H7 (cell line): ENCODE measurements around the gene DNAH17. TPM values are rescaled to one million over a fixed set of nuclear protein-coding genes. Genes with fewer than 3 reads are reported as not detected.
A peak's percentile ranks its signal among the peaks of the same experiment; 100 is the strongest.
"Not testable (repeated sequence)": the region's sequence is repeated elsewhere in the genome, so short reads cannot be mapped to it uniquely, and the experiment has no call there.

Experiments used
- DNase-seq: peaks from one replicate; pipeline ENCODE4 v3.0.0; 2012
- H3K27me3 ChIP-seq: 2 replicates; pipeline ENCODE4 v1.6.0; 2011; ENCODE audit warnings: mild to moderate bottlenecking, low read length; ENCODE audit not compliant: control insufficient read depth, insufficient read depth
- H3K36me3 ChIP-seq: replicated peaks from 2 replicates; pipeline ENCODE4 v1.5.1; 2011; ENCODE audit warnings: low read length; ENCODE audit not compliant: control insufficient read depth, insufficient read depth
- H3K4me3 ChIP-seq: 2 replicates; pipeline ENCODE4 v1.5.1; 2011; ENCODE audit warnings: low read depth, mild to moderate bottlenecking, control low read depth, low read length, moderate library complexity; ENCODE audit not compliant: insufficient read depth
- total RNA-seq: library from RNA; depleted of rRNA; stranded (reverse); fragments of >200 nt; shearing (Covaris generic); gene quantifications from 2 replicates; pipeline ENCODE4 v1.2.3, GENCODE V29; 2014

The DNAH17 gene
- total RNA-seq, 1 experiment from 2014 or later = 0.87 TPM

GRCh38 chr17:78469443-78469842 lies 107.8 kb downstream of the DNAH17 start:
- DNase-seq = no peak
- Histone ChIP-seq H3K36me3 (no peaks in the 10 kb centered on the region), H3K4me3 (no peak overlapping the region)

DNA sequence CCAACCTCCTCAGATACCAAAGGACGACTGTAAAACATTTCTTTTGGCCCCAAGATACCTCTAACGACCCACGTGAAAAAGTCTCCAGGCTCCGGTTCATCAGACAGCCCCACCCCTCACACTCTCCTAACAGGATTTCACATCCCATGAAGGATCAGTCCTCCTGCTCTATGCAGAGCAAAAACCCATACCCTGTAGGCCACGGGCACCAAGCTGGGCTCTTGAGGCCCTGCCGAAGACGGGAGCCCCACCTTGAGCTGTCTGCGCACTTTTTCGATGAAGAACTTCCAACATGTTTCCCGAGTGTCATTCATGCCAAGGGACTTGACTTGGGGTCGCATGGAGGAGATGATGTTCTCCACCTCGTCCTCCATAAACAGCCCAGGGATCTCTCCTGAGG lies 108.8 kb downstream of the DNAH17 start:
- Histone ChIP-seq H3K27me3 (no peaks in the 10 kb centered on the region), H3K4me3 (no peak overlapping the region), H3K36me3 (no peaks in the 10 kb centered on the region)
- DNase-seq = no peak

More at GRCh38 chr17:78469443-78469842, 107.8 kb downstream of the DNAH17 start:
- no peaks in the 10 kb centered on the region for H3K27me3 ChIP-seq

GRCh38 chr17:78466786-78467715 lies 110.1 kb downstream of the DNAH17 start:
- H3K4me3 ChIP-seq = no peak overlapping the region
- H3K27me3 ChIP-seq = no peaks in the 10 kb centered on the region
- H3K36me3 ChIP-seq = no peaks in the 10 kb centered on the region
- DNase-seq = no peak

- H3K36me3 ChIP-seq, H3K27me3 ChIP-seq, DNase-seq, H3K4me3 ChIP-seq: not testable (repeated sequence)
Measured at GRCh38 chr17:78466109-78466785, 110.9 kb downstream of the DNAH17 start.

DNA sequence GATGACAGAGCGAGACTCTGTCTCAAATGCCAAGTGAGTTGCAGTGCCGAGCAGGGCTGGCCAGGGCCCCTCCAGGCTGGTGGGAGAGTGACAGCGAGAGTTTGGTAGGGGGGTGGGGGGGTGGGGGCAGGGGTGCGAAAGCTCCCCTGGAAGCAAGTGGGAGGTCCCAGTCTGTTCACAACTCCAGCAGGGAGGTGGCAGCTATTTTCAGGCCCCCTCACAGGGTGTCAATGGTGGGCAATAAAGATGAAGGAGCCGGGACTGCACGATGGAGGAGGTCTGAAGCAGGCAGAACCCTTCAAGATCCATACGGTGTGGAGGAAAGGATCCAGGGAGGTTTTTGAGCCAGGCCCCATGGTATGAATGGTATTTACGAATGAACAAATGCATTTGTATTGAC lies 115.0 kb downstream of the DNAH17 start:
- Histone ChIP-seq H3K4me3 (no peak overlapping the region), H3K36me3 (no peaks in the 10 kb centered on the region), H3K27me3 (no peaks in the 10 kb centered on the region)
- peak; percentile 56 for DNase-seq

DNA sequence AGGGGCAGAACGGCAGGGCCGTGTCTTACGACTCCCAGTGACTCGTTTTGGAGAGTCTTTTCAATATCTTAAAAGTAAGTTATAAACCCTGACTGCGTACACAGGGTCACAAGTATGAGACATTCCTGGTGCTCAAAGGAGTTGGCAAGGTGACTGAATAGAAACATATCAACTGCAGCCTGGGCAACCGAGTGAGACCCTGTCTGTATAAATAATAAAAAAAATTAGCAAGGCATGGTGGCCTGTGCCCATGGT lies 115.5 kb downstream of the DNAH17 start:
- Histone ChIP-seq H3K4me3 (no peak overlapping the region), H3K36me3 (no peaks in the 10 kb centered on the region), H3K27me3 (no peaks in the 10 kb centered on the region)
- no peak for DNase-seq

DNA sequence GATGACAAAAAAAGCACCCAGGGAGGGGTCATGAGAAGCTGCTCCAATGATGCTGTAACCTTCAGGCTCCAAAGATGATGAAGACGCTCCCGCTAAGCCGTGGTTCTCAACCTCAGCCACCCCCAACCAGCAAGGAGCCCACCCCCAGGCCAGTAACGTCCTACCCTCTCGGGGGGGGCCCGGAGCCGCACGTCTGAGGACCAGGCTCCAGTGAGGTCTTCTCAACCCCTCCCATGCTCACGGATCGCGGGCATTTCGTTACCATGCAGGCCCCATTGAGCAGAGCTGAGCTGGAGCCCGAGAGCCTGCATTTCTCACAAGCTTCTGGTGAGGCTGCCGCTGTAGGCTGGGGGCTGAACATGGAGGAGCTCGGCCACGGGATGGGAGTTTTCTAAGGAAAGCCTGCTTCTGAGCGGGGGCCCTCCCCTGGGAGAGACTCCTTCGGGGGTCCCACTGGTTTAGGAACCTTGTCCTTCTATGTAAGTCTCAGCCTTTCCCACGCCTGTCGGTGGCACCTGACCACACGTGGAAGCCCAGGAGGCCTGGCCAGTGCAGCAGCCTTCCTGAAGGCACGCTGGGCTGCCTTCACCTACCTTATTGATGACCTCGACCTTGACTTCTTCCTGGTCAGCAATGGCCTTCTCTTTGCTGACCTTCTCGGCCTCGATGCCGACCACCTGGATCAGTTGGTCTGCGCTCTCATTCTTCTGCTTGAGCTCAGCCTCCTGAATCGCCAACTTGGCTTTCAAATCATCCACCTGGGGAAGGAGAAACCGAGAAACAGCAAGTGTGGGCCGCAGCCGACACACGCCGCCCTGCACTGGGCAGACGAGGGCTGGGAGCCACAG lies 116.0 kb downstream of the DNAH17 start:
- no peak overlapping the region for H3K4me3 ChIP-seq
- peak; percentile 57 for DNase-seq
- no peaks in the 10 kb centered on the region for H3K27me3 ChIP-seq
- H3K36me3 ChIP-seq = no peaks in the 10 kb centered on the region

- H3K4me3 ChIP-seq = no peak overlapping the region
- DNase-seq = no peak
- no peaks in the 10 kb centered on the region for H3K36me3 ChIP-seq
- H3K27me3 ChIP-seq = no peaks in the 10 kb centered on the region
Measured at GRCh38 chr17:78460176-78460675, 117.0 kb downstream of the DNAH17 start.

- Histone ChIP-seq H3K4me3 (no peak overlapping the region), H3K27me3 (no peaks in the 10 kb centered on the region), H3K36me3 (no peaks in the 10 kb centered on the region)
- DNase-seq = no peak
Measured at GRCh38 chr17:78459696-78460095, 117.5 kb downstream of the DNAH17 start.

DNA sequence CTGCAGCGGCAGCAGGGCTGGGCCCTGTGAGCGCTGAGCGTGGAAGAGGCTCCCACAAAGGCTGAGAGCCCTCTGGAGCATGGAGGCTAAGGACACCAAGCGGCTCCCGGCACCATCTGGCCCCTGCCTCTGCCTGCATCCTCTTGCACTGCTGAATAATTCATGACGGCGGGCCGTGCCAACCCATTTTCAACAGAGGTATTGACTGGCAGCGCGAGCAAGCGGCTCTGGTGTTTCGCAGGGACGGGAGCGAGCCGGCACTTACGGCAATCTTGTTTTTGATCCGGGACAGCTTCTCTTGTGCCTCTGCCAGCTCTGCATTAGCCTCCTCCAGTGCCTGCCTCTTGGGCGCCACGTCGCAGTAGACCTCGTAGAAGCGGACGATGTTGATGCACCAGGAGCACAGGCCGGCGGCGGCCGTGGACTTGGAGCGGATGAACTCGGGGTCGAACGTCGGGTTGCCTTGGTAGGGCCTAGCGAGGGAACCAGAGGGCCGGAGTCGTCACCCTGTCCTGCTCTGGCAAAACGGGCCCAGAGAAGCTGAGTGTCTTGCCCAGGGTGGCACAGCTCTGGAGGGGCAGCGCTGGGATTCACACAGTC lies 118.4 kb downstream of the DNAH17 start:
- no peak overlapping the region for H3K4me3 ChIP-seq
- no peaks in the 10 kb centered on the region for H3K27me3 ChIP-seq
- no peaks in the 10 kb centered on the region for H3K36me3 ChIP-seq
- DNase-seq = peak; percentile 62

- Histone ChIP-seq H3K4me3 (no peak overlapping the region), H3K36me3 (no peaks in the 10 kb centered on the region), H3K27me3 (no peaks in the 10 kb centered on the region)
- DNase-seq = no peak
Measured at GRCh38 chr17:78458091-78458490, 119.1 kb downstream of the DNAH17 start.

- no peak for DNase-seq
Measured at GRCh38 chr17:78454346-78454745, 122.8 kb downstream of the DNAH17 start.

DNA sequence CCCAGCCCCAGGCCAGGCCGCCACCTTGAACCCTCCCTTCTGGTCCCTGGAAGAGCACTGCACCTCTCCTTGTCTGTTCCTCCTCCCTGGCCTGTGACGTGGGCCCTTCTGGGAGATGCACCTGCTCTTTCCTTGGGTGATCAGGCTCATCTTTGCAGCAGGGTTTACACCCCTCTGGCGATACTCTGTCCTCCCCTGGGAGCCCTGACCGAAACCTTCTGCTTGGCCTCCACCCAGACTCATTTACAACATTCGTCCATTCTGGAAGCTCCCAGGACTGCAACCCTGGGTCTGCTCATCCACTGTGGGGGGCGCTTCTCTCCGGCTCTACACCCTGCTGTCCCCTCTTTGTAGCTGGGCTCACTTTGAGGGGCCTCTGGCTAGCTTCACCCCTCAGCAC lies 125.4 kb downstream of the DNAH17 start:
- DNase-seq = no peak
- Histone ChIP-seq H3K27me3 (no peaks in the 10 kb centered on the region), H3K4me3 (no peak overlapping the region), H3K36me3 (no peaks in the 10 kb centered on the region)

More at GRCh38 chr17:78454346-78454745, 122.8 kb downstream of the DNAH17 start:
- Histone ChIP-seq H3K27me3 (no peaks in the 10 kb centered on the region), H3K36me3 (no peaks in the 10 kb centered on the region), H3K4me3 (no peak overlapping the region)

- Histone ChIP-seq H3K36me3 (no peaks in the 10 kb centered on the region), H3K27me3 (no peaks in the 10 kb centered on the region), H3K4me3 (no peak overlapping the region)
- DNase-seq = no peak
Measured at GRCh38 chr17:78450696-78451345, 126.4 kb downstream of the DNAH17 start.
